A549 (cell line): ENCODE results near the gene DISC1. TPM values are rescaled to one million over a fixed set of nuclear protein-coding genes. Genes with fewer than 3 reads are reported as not detected.

Experiments
- ATAC-seq, 2 experiments: fragments of 200-7000 bp in 1 of 2; fragments of >200 bp in 1 of 2; cut with Nextera tagmentation in 1 of 2; cut with Tn5 transposase in 1 of 2; 3 replicates each; pipeline versions ENCODE4 v1.8.0 to v1.9.1; 2018 to 2020; ENCODE audit warnings: mild to moderate bottlenecking in 1 of 2, moderate library complexity in 1 of 2
- CTCF ChIA-PET: fragments of 300-600 bp; sonication (Branson Sonifier 250); formaldehyde crosslinking; extraction: SDS; loops from one replicate; lab custom pipeline; 2021; ENCODE audit warnings: antibody characterized with exemption, inconsistent platforms; lab: Yijun Ruan, JAX
- POLR2A ChIA-PET: fragments of 350-600 bp; formaldehyde crosslinking; extraction: SDS; loops from one replicate; lab custom pipeline; 2021; ENCODE audit warnings: antibody characterized with exemption, inconsistent platforms; lab: Yijun Ruan, JAX
- DNase-seq, 2 experiments: peaks; one replicate each; pipeline versions ENCODE4 v3.0.0 to v3.0.0-alpha.2; 2011 to 2016; ENCODE audit warnings: low read depth in 1 of 2, low spot score in 1 of 2
- FAIRE-seq: peaks from 2 replicates; lab custom pipeline; 2011; peaks lifted over from hg19 to GRCh38; lab: Jason Lieb, UNC
- H3K27ac ChIP-seq, 2 experiments: fragments of >200 bp; sonication (Bioruptor Twin); formaldehyde crosslinking; 3 replicates each; pipeline ENCODE4 v1.5.1; 2016 to 2017
- H3K4me1 ChIP-seq: fragments of >200 bp; sonication (Bioruptor Twin); formaldehyde crosslinking; 3 replicates; pipeline ENCODE4 v1.6.1; 2016
- H3K4me2 ChIP-seq: fragments of >200 bp; sonication (Bioruptor Twin); formaldehyde crosslinking; 3 replicates; pipeline ENCODE4 v1.6.1; 2016
- H3K4me3 ChIP-seq: fragments of >200 bp; sonication (Bioruptor Twin); formaldehyde crosslinking; 3 replicates; pipeline ENCODE4 v1.5.1; 2016
- H3K9me3 ChIP-seq: fragments of >200 bp; sonication (Bioruptor Twin); formaldehyde crosslinking; 3 replicates; pipeline ENCODE4 v1.6.1; 2016
- BHLHE40 ChIP-seq: IDR thresholded peaks from 2 replicates; pipeline ENCODE4 v1.6.1; 2012; ENCODE audit warnings: low read depth, low read length, inconsistent platforms
- CBX8 ChIP-seq: fragments of 200-600 bp; sonication (generic); IDR thresholded peaks from 2 replicates; pipeline ENCODE4 v1.6.1; 2016
- CEBPB ChIP-seq, 2 experiments: fragments of >200 bp in 1 of 2; sonication (Bioruptor Twin) in 1 of 2; formaldehyde crosslinking in 1 of 2; IDR thresholded peaks; 2 replicates each; pipeline ENCODE4 v1.6.1; 2012 to 2016
- CHD4 ChIP-seq: fragments of 200-600 bp; sonication (generic); IDR thresholded peaks from 2 replicates; pipeline ENCODE4 v1.6.1; 2016; ENCODE audit warnings: antibody characterized with exemption, mild to moderate bottlenecking, borderline replicate concordance
- FOSL2 ChIP-seq, 2 experiments: fragments of 450-650 bp in 1 of 2; fragments of >200 bp in 1 of 2; sonication (Bioruptor Twin) in 1 of 2; formaldehyde crosslinking; IDR thresholded peaks; 2 replicates each; pipeline versions ENCODE4 v1.5.0 to v1.6.1; 2016 to 2020; ENCODE audit warnings: mild to moderate bottlenecking in 1 of 2, moderate library complexity in 1 of 2
- HEYL ChIP-seq: fragments of 250-450 bp; sonication (Bioruptor Pico); IDR thresholded peaks from 2 replicates; pipeline ENCODE4 v1.8.0; 2021; ENCODE audit warnings: mild to moderate bottlenecking, moderate library complexity
- HOXB13 ChIP-seq: fragments of 250-450 bp; sonication (Bioruptor Pico); IDR thresholded peaks from 2 replicates; pipeline ENCODE4 v1.5.0; 2020; ENCODE audit warnings: low read depth, mild to moderate bottlenecking, moderate library complexity
- HOXB5 ChIP-seq: fragments of 250-450 bp; sonication (Bioruptor Pico); IDR thresholded peaks from 2 replicates; pipeline ENCODE4 v1.5.0; 2020; ENCODE audit warnings: mild to moderate bottlenecking, moderate library complexity
- JUNB ChIP-seq: fragments of >200 bp; sonication (Bioruptor Twin); formaldehyde crosslinking; IDR thresholded peaks from 2 replicates; pipeline ENCODE4 v1.6.1; 2016
- KDM1A ChIP-seq: fragments of 200-600 bp; sonication (generic); IDR thresholded peaks from 2 replicates; pipeline ENCODE4 v1.6.1; 2016; ENCODE audit warnings: low read depth, mild to moderate bottlenecking
- MAZ ChIP-seq: fragments of 150-350 bp; IDR thresholded peaks from 2 replicates; pipeline ENCODE4 v1.6.1; 2014; ENCODE audit warnings: antibody characterized with exemption, low read depth, low read length, borderline replicate concordance
- NFE2L2 ChIP-seq: fragments of 150-350 bp; conservative IDR thresholded peaks from 2 replicates; pipeline ENCODE4 v1.6.1; 2014; ENCODE audit warnings: low read length
- NPAS2 ChIP-seq: fragments of 250-450 bp; sonication (Bioruptor Pico); IDR thresholded peaks from 2 replicates; pipeline ENCODE4 v1.8.0; 2022; ENCODE audit warnings: mild to moderate bottlenecking, moderate library complexity, borderline replicate concordance
- NR3C1 ChIP-seq: fragments of >200 bp; sonication (Bioruptor Twin); formaldehyde crosslinking; IDR thresholded peaks from 3 replicates; pipeline ENCODE4 v1.6.1; 2017
- PHF8 ChIP-seq: fragments of 200-600 bp; sonication (generic); IDR thresholded peaks from 2 replicates; pipeline ENCODE4 v1.6.1; 2016; ENCODE audit warnings: low read depth, mild to moderate bottlenecking, antibody characterized with exemption, moderate library complexity, borderline replicate concordance
- POLR2A ChIP-seq: IDR thresholded peaks from 2 replicates; pipeline ENCODE4 v1.6.1; 2012; ENCODE audit warnings: mild to moderate bottlenecking, low read length
- RCOR1 ChIP-seq: fragments of 150-350 bp; IDR thresholded peaks from 2 replicates; pipeline ENCODE4 v1.6.1; 2014; ENCODE audit warnings: antibody characterized with exemption, low read length, low read depth
- RFX5 ChIP-seq: fragments of 450-650 bp; IDR thresholded peaks from 2 replicates; pipeline ENCODE4 v1.7.1; 2014; ENCODE audit warnings: antibody characterized with exemption, mild to moderate bottlenecking, moderate library complexity
- RNF2 ChIP-seq: fragments of 200-600 bp; sonication (generic); IDR thresholded peaks from 2 replicates; pipeline ENCODE4 v1.6.1; 2016; ENCODE audit warnings: low read depth, mild to moderate bottlenecking, antibody characterized with exemption, moderate library complexity, borderline replicate concordance
- SMC3 ChIP-seq: fragments of >200 bp; sonication (Bioruptor Twin); formaldehyde crosslinking; IDR thresholded peaks from 3 replicates; pipeline ENCODE4 v1.6.1; 2018; ENCODE audit warnings: inconsistent platforms
- SREBF2 ChIP-seq: fragments of 450-650 bp; IDR thresholded peaks from 2 replicates; pipeline ENCODE4 v1.6.1; 2014; ENCODE audit warnings: mild to moderate bottlenecking, moderate library complexity
- ZC3H11A ChIP-seq: fragments of 450-650 bp; IDR thresholded peaks from 2 replicates; pipeline ENCODE4 v1.6.1; 2014; ENCODE audit warnings: antibody characterized with exemption, mild to moderate bottlenecking
- ZFP36 ChIP-seq: fragments of 450-650 bp; IDR thresholded peaks from 2 replicates; pipeline ENCODE4 v1.6.1; 2014; ENCODE audit warnings: borderline replicate concordance; ENCODE audit not compliant: partially characterized antibody
- ZNF302 ChIP-seq: fragments of 250-450 bp; sonication (Bioruptor Pico); IDR thresholded peaks from 2 replicates; pipeline ENCODE4 v1.9.0; 2021; ENCODE audit warnings: inconsistent platforms, mild to moderate bottlenecking, moderate library complexity
- WGBS: methylation state at CpG from one replicate; pipeline ENCODE4 v1.1.6; 2017; ENCODE audit errors: missing lambda C conversion rate; 5-methylcytosine and 5-hydroxymethylcytosine counted together
- polyA plus RNA-seq, 4 experiments: library from polyadenylated mRNA; depleted of rRNA in 3 of 4; stranded (reverse); fragments of >200 nt; fragmentation: RNase III in 1 of 4; extraction: RNeasy Plus Mini Kit Qiagen cat#74134 plus additional on column Dnase treatment in 1 of 4; gene quantifications; 2 replicates in 3 of 4; 3 replicates in 1 of 4; pipeline ENCODE4 v1.2.3, GENCODE V29; 2011 to 2017
- TF ChIP-seq, protein P1 (sequence below): fragments of >200 bp; sonication (Bioruptor Twin); formaldehyde crosslinking; IDR thresholded peaks from 3 replicates; pipeline ENCODE4 v1.6.1; 2016
- TF ChIP-seq, protein P2 (sequence below): fragments of >200 bp; sonication (Bioruptor Twin); formaldehyde crosslinking; IDR thresholded peaks from 3 replicates; pipeline ENCODE4 v1.5.1; 2016
- TF ChIP-seq, protein P3 (sequence below): fragments of 250-450 bp; sonication (Bioruptor Pico); IDR thresholded peaks from 2 replicates; pipeline ENCODE4 v1.5.0; 2021; ENCODE audit warnings: mild to moderate bottlenecking, moderate library complexity, borderline replicate concordance
- TF ChIP-seq, protein P4 (sequence below): fragments of 450-650 bp; IDR thresholded peaks from 2 replicates; pipeline ENCODE4 v1.6.1; 2014; ENCODE audit warnings: antibody characterized with exemption
- TF ChIP-seq, protein P5 (sequence below): IDR thresholded peaks from 2 replicates; pipeline ENCODE4 v1.6.1; 2012

Gene DISC1
- polyA plus RNA-seq, 2 of the 4 experiments (the other 2 are of a cell fraction) = 0.39 to 0.74 TPM

DNA sequence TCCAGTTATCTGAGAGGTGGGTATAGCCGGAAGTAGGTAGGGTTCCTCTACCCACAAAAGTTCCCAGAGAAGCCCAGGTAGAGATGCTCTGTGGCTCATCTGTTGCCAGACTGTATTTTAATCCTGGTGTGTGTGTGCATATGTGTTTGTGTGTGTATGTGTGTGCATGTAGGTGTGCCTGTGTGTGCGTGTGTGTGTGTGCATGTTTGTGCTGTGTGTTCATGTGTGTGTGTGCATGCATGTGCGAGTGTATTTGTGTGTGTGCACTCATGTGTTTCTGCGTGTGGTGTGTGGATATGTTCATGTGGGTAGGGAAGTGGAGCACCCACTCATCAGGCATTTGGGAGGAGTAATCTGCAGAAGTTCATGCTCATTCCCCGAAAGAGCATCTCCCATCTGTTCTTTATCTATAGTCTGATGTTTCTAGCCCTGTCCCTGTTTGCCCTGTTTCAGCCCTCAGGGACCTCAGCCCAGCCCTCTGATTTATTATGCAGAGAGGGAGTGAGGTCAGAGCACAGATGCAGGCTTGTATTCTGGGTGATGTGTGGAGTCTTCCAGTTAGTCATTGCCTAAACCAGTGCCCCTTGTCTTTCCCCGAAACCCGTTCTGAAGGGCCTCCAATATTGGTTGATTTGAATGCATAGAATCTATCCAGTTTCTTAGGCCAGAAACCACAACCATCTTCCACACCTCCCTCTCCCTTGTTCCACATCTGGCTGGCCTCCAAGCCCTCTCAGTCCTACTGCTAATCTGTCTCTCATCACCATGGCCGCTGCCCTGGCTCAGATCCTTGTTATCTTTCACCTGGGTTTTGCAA, 69.1 kb downstream of the DISC1 start:
- DNase-seq = no peak
- no peak for ATAC-seq
- Histone ChIP-seq H3K27ac (no peak overlapping the region), H3K4me1 (no peaks in the 10 kb centered on the region), H3K9me3 (no peaks in the 10 kb centered on the region), H3K4me2 (no peak overlapping the region), H3K4me3 (no peak overlapping the region)
- no peak for FAIRE-seq
- TF ChIP-seq CEBPB (IDR thresholded peaks at IDR 0.05) = no peak
- POLR2A ChIA-PET = no interaction called here
- CTCF ChIA-PET = no interaction called here
- 66% methylated on average over 8 of the region's 8 CpGs for WGBS

DNA sequence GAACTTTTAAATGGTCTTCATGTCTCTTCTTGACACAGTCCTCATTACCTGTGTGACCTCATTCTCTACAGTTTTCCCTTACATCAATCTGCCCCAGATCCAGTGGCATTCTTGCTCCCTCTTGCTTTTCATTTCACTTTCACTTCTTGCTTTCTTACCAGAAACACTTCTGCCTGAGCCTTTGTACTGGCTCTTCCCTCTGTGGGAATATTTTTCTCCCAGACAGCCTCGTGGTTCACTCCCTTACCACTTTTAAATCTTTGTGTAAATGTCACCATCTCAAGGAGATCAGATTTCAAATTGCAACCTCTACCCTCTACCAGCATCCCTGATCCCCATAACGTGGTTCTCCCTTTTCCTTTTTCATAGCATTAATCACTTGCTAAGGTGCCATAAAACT, 73.2 kb downstream of the DISC1 start:
- no peak overlapping the region for H3K27ac ChIP-seq
- FAIRE-seq (no peak), ATAC-seq (no peak), DNase-seq (no peak)
- H3K4me1 ChIP-seq = no peaks in the 10 kb centered on the region
- H3K4me3 ChIP-seq = no peak overlapping the region
- 16% methylated on average over 2 of the region's 2 CpGs for WGBS
- POLR2A ChIA-PET = no interaction called here
- no peak overlapping the region for H3K4me2 ChIP-seq
- CTCF ChIA-PET = no interaction called here
- TF ChIP-seq ZFP36 = no peak
- no peak for TF ChIP-seq CEBPB (IDR thresholded peaks at IDR 0.05)
- TF ChIP-seq HEYL (CRISPR knock-in tag) = no peak
- TF ChIP-seq FOSL2 (IDR thresholded peaks at IDR 0.05) = no peak
- TF ChIP-seq FOSL2 (CRISPR knock-in tag; IDR thresholded peaks at IDR 0.05) = no peak
- TF ChIP-seq KDM1A = no peak
- no peak for TF ChIP-seq SREBF2
- no peak for TF ChIP-seq ZC3H11A
- no peak for TF ChIP-seq RFX5
- TF ChIP-seq RNF2 = no peak
- TF ChIP-seq, protein P1, sequence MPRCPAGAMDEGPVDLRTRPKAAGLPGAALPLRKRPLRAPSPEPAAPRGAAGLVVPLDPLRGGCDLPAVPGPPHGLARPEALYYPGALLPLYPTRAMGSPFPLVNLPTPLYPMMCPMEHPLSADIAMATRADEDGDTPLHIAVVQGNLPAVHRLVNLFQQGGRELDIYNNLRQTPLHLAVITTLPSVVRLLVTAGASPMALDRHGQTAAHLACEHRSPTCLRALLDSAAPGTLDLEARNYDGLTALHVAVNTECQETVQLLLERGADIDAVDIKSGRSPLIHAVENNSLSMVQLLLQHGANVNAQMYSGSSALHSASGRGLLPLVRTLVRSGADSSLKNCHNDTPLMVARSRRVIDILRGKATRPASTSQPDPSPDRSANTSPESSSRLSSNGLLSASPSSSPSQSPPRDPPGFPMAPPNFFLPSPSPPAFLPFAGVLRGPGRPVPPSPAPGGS = no peak
- no peak for TF ChIP-seq ZNF302 (CRISPR knock-in tag)
- TF ChIP-seq RCOR1 = no peak
- TF ChIP-seq NPAS2 (CRISPR knock-in tag) = no peak
- TF ChIP-seq CBX8 = no peak
- no peak for TF ChIP-seq POLR2A
- TF ChIP-seq, protein P2, sequence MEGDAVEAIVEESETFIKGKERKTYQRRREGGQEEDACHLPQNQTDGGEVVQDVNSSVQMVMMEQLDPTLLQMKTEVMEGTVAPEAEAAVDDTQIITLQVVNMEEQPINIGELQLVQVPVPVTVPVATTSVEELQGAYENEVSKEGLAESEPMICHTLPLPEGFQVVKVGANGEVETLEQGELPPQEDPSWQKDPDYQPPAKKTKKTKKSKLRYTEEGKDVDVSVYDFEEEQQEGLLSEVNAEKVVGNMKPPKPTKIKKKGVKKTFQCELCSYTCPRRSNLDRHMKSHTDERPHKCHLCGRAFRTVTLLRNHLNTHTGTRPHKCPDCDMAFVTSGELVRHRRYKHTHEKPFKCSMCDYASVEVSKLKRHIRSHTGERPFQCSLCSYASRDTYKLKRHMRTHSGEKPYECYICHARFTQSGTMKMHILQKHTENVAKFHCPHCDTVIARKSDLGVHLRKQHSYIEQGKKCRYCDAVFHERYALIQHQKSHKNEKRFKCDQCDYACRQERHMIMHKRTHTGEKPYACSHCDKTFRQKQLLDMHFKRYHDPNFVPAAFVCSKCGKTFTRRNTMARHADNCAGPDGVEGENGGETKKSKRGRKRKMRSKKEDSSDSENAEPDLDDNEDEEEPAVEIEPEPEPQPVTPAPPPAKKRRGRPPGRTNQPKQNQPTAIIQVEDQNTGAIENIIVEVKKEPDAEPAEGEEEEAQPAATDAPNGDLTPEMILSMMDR = no peak
- TF ChIP-seq PHF8 = no peak
- no peak for TF ChIP-seq SMC3
- no peak for TF ChIP-seq MAZ
- H3K9me3 ChIP-seq = no peaks in the 10 kb centered on the region

DNA sequence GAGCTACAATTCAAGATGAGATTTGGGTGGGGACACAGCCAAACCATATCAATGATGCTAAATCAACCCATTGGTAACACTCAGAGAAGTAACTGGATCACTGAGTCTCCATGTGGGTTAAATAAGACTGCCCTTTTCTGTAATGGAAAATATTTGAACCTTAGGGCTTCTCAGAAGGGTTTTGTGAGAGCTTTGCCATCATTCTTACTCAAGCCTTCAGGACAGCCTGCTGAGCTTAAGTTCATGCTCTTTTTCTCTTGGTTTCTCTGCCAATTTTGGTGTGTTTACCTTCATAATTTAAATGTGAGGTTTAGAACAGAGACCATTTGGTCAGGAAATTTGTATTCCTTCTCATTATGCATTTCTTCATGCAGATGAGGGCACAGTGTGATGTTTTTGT, 74.7 kb downstream of the DISC1 start:
- POLR2A ChIA-PET = no interaction called here
- FAIRE-seq = no peak
- Histone ChIP-seq H3K4me3 (no peak overlapping the region), H3K27ac (no peak overlapping the region)
- TF ChIP-seq JUNB (no peak), NR3C1 (no peak), CHD4 (no peak), RCOR1 (no peak), SMC3 (no peak), BHLHE40 (no peak), HOXB13 (no peak), NFE2L2 (no peak), SREBF2 (no peak), HOXB5 (no peak)
- TF ChIP-seq, protein P3, sequence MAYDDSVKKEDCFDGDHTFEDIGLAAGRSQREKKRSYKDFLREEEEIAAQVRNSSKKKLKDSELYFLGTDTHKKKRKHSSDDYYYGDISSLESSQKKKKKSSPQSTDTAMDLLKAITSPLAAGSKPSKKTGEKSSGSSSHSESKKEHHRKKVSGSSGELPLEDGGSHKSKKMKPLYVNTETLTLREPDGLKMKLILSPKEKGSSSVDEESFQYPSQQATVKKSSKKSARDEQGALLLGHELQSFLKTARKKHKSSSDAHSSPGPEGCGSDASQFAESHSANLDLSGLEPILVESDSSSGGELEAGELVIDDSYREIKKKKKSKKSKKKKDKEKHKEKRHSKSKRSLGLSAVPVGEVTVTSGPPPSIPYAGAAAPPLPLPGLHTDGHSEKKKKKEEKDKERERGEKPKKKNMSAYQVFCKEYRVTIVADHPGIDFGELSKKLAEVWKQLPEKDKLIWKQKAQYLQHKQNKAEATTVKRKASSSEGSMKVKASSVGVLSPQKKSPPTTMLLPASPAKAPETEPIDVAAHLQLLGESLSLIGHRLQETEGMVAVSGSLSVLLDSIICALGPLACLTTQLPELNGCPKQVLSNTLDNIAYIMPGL (CRISPR knock-in tag) = no peak
- TF ChIP-seq, protein P1 = no peak
- TF ChIP-seq, protein P4, sequence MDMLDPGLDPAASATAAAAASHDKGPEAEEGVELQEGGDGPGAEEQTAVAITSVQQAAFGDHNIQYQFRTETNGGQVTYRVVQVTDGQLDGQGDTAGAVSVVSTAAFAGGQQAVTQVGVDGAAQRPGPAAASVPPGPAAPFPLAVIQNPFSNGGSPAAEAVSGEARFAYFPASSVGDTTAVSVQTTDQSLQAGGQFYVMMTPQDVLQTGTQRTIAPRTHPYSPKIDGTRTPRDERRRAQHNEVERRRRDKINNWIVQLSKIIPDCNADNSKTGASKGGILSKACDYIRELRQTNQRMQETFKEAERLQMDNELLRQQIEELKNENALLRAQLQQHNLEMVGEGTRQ = no peak
- TF ChIP-seq, protein P5, sequence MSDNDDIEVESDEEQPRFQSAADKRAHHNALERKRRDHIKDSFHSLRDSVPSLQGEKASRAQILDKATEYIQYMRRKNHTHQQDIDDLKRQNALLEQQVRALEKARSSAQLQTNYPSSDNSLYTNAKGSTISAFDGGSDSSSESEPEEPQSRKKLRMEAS = no peak
- TF ChIP-seq, all 56 proteins: peak for 0
- ATAC-seq = no peak
- no peak for DNase-seq
- Histone ChIP-seq H3K4me1 (no peaks in the 10 kb centered on the region), H3K4me2 (no peak overlapping the region), H3K9me3 (no peaks in the 10 kb centered on the region)
- CTCF ChIA-PET = no interaction called here
